ENCODE measurements around the gene FXR2.
"Not testable (repeated sequence)": the region's sequence is repeated elsewhere in the genome, so short reads cannot be mapped to it uniquely, and the experiment has no call there.

The FXR2 gene

DNA sequence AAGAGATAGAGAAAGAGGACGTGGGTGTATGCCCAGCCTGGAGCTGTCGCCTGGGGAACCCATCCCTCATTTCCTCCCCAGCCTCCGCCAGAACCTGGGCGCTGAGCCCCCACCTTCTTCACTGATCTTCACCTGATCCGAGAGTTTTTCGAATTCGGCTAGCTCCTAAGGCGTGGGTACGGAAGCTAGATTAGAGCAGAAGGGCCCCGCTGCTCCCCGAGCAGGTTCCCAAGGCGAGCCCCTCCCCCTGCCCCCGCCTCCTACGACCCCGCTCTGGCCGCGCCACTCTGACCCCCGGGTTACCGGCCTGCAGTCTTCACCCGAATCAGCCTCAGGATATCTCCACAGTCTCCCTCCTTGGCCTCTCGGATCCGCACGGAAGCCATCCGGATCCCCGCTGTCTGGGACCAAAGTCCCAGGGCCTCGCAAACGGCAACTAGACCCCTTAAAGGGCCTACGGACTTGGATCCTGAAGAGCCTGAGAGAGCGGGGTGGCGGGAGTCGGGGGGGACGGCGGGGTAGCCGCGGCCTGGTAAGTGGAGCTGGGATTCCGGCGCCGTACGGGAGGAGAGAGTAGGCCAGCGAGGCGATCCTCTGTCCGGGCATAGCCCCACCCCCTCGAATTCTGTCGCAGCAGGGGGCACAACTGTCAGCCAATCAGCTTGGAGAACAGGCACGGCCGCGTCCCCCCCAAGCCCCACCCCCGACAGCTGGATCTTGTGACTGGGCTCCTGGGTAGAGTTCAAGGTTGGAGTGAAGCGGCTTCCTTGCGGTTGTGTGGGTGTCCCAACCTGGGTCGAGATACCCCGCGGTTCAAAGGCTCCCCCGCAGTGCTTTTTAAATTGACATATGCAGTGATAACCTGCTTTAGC is 12.8 kb upstream of the FXR2 start, which contains the start of gene SAT2:
TSS of gene SAT2 (minus strand) at position 572 of the 872 bp plus-strand sequence. CDS start at position 386, 186 bp downstream.
- H3K4me3 ChIP-seq (ENCODE audit: low read depth, low read length): peak within 1 kb of the TSS; percentile 66
- TF ChIP-seq, protein P1, sequence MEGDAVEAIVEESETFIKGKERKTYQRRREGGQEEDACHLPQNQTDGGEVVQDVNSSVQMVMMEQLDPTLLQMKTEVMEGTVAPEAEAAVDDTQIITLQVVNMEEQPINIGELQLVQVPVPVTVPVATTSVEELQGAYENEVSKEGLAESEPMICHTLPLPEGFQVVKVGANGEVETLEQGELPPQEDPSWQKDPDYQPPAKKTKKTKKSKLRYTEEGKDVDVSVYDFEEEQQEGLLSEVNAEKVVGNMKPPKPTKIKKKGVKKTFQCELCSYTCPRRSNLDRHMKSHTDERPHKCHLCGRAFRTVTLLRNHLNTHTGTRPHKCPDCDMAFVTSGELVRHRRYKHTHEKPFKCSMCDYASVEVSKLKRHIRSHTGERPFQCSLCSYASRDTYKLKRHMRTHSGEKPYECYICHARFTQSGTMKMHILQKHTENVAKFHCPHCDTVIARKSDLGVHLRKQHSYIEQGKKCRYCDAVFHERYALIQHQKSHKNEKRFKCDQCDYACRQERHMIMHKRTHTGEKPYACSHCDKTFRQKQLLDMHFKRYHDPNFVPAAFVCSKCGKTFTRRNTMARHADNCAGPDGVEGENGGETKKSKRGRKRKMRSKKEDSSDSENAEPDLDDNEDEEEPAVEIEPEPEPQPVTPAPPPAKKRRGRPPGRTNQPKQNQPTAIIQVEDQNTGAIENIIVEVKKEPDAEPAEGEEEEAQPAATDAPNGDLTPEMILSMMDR (IDR thresholded peaks at IDR 0.05; ENCODE audit: borderline replicate concordance, insufficient read depth, low read depth, low read length): no peak

DNA sequence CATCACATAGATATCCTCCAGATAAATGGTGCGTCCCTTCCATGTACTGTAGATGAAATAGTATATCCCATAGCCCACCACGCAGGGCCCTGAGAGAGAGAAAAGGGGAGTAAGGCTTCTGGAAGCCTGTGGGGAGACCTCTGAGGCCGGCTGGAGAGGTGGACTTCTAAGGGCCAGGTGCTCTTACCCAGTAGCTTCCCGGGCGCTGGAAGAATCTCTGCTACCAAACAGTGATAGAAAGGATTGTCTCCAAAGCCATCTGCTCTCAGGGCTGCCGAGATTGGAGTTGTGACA is 12.2 kb upstream of the FXR2 start:
- TF ChIP-seq, protein P1 (IDR thresholded peaks at IDR 0.05; ENCODE audit: borderline replicate concordance, insufficient read depth, low read depth, low read length): no peak

DNA sequence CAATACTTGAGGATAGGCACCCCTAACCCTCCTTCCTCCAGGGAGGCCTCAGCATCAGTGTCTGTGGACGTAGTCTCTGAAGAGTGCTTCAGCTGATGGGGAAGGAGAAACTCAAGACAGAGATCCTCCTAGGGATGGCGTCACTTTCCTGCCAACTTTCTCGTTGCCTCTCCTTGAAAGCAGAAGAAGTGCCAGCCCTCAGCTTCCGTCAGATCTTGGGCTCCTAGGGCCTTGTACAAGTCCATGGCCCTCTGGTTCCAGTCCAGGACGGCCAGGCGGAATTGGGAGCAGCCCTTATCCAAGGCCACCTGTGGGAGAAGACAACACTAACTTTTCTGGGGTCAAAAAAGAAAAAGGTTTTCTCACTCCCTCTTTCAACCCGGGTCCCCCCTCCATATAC is 11.6 kb upstream of the FXR2 start:
- no peak overlapping the region for H3K4me3 ChIP-seq (ENCODE audit: low read depth, low read length)
- TF ChIP-seq, protein P1 (IDR thresholded peaks at IDR 0.05; ENCODE audit: borderline replicate concordance, insufficient read depth, low read depth, low read length): no peak

More for the DNA sequence above, 12.2 kb upstream of the FXR2 start:
- peak overlapping the region; percentile 66 for H3K4me3 ChIP-seq (ENCODE audit: low read depth, low read length)

DNA sequence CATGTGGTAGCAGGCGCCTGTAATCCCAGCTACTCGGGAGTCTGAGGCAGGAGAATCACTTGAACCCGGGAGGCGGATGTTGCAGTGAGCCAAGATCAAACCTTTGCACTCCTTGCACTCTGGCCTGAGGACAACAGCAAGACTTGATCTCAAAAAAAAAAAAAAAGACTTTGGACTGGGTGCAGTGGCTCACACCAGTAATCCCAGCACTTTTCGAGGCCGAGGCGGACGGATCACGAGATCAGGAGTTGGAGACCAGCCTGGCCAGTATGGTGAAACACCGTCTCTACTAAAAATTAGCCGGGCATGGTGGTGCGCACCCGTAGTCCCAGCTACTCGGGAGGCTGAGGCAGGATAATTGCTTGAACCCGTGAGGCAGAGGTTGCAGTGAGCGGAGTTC is 11.1 kb upstream of the FXR2 start:
- H3K4me3 ChIP-seq (ENCODE audit: low read depth, low read length): not testable (repeated sequence)

DNA sequence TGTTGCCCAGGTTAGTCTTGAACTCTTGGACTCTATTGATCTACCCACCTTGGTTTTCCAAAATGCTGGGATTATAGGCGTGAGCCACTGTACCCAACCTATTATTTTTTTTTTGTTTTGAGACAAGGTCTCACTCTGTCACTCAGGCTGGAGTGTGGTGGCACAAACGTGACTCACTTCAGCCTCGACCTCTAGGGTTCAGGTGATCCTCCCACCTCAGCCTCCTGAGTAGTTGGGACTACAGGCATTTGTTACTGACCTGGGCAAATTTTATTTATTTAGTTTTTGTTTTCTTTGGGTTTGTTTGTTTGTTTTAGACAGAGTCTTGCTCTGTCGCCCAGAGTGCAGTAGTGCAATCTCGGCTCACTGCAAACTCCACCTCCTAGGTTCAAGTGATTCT is 9.0 kb upstream of the FXR2 start:
- TF ChIP-seq, protein P1 (IDR thresholded peaks at IDR 0.05; ENCODE audit: borderline replicate concordance, insufficient read depth, low read depth, low read length): no peak

DNA sequence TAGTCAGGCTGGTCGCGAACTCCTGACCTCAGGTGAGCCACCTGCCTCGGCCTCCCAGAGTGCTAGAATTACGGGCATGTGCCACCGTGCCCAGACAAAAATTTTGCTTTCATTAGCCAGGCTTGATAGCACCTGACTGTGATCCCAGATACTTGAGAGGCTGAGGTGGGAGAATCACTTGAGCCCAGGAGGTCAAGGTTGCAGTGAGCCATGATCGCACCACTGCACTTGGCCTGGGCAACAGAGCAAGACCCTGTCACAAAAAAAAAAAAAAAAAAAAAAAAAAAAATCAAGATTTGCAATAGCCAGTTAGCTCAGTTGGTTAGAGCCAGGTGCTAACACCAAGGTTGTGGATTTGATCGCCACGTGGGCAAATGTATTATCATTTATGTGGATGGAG is 6.1 kb upstream of the FXR2 start:
- TF ChIP-seq, protein P1 (IDR thresholded peaks at IDR 0.05; ENCODE audit: borderline replicate concordance, insufficient read depth, low read depth, low read length): no peak
- H3K4me3 ChIP-seq (ENCODE audit: low read depth, low read length): no peak overlapping the region

More for the DNA sequence above, 9.0 kb upstream of the FXR2 start:
- H3K4me3 ChIP-seq (ENCODE audit: low read depth, low read length): no peak overlapping the region

DNA sequence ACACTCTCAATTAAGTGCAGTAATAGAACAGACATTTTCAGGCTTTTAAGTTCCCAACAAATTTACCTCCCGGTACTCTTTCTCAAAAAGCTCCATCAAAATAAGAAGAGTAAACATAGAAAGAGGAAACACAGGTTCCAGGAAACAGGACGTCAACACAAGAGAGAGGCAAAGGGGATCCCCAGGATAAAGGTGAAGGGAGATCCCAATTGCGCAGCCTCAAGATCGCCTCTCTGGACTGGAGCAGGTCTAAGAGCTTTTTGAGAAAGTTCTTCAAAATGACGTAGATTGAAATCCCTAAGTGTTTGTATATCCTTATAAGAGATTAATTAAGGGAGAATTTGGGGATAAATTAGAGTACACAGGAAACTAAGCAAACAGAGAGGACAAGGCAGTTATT is 3.9 kb upstream of the FXR2 start:
- TF ChIP-seq, protein P1 (IDR thresholded peaks at IDR 0.05; ENCODE audit: borderline replicate concordance, insufficient read depth, low read depth, low read length): no peak
- H3K4me3 ChIP-seq (ENCODE audit: low read depth, low read length): no peak overlapping the region
